Glutamatergic neuron (in vitro differentiated cells): ENCODE measurements around the gene CD69. TPM values are rescaled to one million over a fixed set of nuclear protein-coding genes. Genes with fewer than 3 reads are reported as not detected.

Source experiments
- DNase-seq: peaks from one replicate; pipeline ENCODE4 v3.0.0; 2022
- H3K27ac Mint-ChIP-seq: one replicate; pipeline ENCODE4 v1.8.0; 2020; ENCODE audit warnings: mild to moderate bottlenecking, mixed read lengths, inconsistent platforms; ENCODE audit not compliant: unreplicated experiment
- H3K27me3 Mint-ChIP-seq: one replicate; pipeline ENCODE4 v1.8.0; 2020; ENCODE audit warnings: mild to moderate bottlenecking, moderate library complexity, mixed read lengths, inconsistent platforms; ENCODE audit not compliant: unreplicated experiment
- H3K36me3 Mint-ChIP-seq: one replicate; pipeline ENCODE4 v1.8.0; 2020; ENCODE audit warnings: mild to moderate bottlenecking, mixed read lengths, inconsistent platforms; ENCODE audit not compliant: unreplicated experiment
- H3K4me1 Mint-ChIP-seq: one replicate; pipeline ENCODE4 v1.8.0; 2020; ENCODE audit warnings: mild to moderate bottlenecking, low read depth, mixed read lengths, inconsistent platforms; ENCODE audit not compliant: unreplicated experiment
- H3K4me3 Mint-ChIP-seq: one replicate; pipeline ENCODE4 v1.8.0; 2020; ENCODE audit warnings: mild to moderate bottlenecking, mixed read lengths, inconsistent platforms; ENCODE audit not compliant: unreplicated experiment
- H3K9me3 Mint-ChIP-seq: one replicate; pipeline ENCODE4 v1.8.0; 2020; ENCODE audit warnings: mild to moderate bottlenecking, moderate library complexity, mixed read lengths, inconsistent platforms; ENCODE audit not compliant: unreplicated experiment
- CTCF ChIP-seq: fragments of 200-600 bp; sonication (generic); IDR thresholded peaks from one replicate; pipeline ENCODE4 v1.5.0; 2021; ENCODE audit not compliant: partially characterized antibody, unreplicated experiment
- total RNA-seq: library from RNA; stranded (reverse); fragmentation: NEBNext Ultra II Directional; extraction: Animal tissue kit (Norgen Biotek cat#: 25700); gene quantifications from one replicate; pipeline ENCODE4 v1.2.1, GENCODE V29; 2021; ENCODE audit not compliant: unreplicated experiment

CD69 gene
- total RNA-seq, 1 donor from 2014 or later = not detected

GRCh38 chr12:9795945-9796344 is 35.2 kb upstream of the CD69 start:
- H3K4me1 Mint-ChIP-seq = no peaks in the 10 kb centered on the region
- no peaks in the 10 kb centered on the region for H3K36me3 Mint-ChIP-seq
- H3K27ac Mint-ChIP-seq = no peak overlapping the region
- H3K4me3 Mint-ChIP-seq = no peak overlapping the region
- H3K9me3 Mint-ChIP-seq = no peaks in the 10 kb centered on the region
- TF ChIP-seq CTCF = no peak
- no peaks in the 10 kb centered on the region for H3K27me3 Mint-ChIP-seq
- no peak for DNase-seq

DNA sequence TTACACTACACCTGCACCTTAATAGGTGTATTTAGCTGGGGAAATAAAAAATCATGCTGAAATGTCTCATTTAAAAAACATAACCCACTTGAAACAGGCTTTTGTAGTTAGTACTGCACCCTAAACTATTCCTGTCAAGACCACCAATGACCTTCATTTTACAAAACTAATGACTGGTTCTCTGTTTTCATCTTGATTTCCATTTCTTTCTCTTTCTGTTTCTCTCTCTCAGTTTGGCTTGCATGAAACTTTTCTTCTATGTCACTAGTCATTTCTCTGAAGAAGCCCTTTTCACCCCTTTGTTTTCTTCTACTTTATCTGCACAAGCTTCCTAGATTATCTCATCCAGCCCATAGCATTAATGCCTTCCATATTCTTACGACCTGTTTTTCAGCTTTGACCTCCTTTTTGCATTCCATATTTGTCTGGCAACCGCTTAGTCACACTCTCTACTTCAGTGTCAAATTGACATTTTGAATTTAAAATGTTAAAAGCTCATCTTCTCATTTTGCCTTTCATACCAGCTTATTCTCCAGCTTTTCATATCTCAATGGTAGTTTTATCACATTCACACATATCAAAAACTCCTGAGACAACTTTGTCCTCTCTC is 33.9 kb upstream of the CD69 start:
- no peaks in the 10 kb centered on the region for H3K4me1 Mint-ChIP-seq
- no peak overlapping the region for H3K27ac Mint-ChIP-seq
- TF ChIP-seq CTCF = no peak
- H3K4me3 Mint-ChIP-seq = no peak overlapping the region
- no peaks in the 10 kb centered on the region for H3K36me3 Mint-ChIP-seq
- H3K9me3 Mint-ChIP-seq = peaks cover 2% of the 10 kb centered on the region
- no peak for DNase-seq
- no peaks in the 10 kb centered on the region for H3K27me3 Mint-ChIP-seq

DNA sequence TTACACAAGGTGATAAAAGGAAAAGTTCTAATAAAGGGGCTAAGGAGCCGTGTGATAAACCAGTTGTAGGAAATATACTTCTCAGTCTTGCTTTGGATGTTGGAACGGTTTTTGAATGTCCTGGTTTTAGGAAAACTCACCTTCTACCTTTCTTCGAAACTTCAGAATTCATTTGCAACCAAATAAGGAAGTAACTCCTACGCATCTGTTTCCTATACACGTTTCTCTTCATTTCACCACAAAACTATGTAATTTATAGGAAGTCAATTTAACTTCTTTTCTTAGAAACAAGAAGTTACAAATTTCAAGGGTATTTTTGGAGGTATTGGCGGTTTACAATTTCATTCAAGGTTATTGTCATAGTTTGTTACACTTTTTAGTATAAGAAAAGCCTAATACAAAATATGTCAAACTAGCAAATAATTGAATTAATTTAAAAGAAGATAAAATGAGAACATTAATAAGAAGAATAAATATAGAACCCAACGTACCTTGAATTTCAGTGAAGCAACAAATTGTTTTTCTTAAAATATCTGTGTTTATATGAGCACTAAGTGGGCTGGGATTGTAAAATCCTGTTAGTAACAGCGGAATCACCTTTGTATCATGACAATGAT is 33.2 kb upstream of the CD69 start:
- H3K36me3 Mint-ChIP-seq = no peaks in the 10 kb centered on the region
- no peak for TF ChIP-seq CTCF
- no peak overlapping the region for H3K4me3 Mint-ChIP-seq
- H3K27me3 Mint-ChIP-seq = no peaks in the 10 kb centered on the region
- peaks cover 2% of the 10 kb centered on the region for H3K9me3 Mint-ChIP-seq
- H3K4me1 Mint-ChIP-seq = no peaks in the 10 kb centered on the region
- no peak for DNase-seq
- no peak overlapping the region for H3K27ac Mint-ChIP-seq

DNA sequence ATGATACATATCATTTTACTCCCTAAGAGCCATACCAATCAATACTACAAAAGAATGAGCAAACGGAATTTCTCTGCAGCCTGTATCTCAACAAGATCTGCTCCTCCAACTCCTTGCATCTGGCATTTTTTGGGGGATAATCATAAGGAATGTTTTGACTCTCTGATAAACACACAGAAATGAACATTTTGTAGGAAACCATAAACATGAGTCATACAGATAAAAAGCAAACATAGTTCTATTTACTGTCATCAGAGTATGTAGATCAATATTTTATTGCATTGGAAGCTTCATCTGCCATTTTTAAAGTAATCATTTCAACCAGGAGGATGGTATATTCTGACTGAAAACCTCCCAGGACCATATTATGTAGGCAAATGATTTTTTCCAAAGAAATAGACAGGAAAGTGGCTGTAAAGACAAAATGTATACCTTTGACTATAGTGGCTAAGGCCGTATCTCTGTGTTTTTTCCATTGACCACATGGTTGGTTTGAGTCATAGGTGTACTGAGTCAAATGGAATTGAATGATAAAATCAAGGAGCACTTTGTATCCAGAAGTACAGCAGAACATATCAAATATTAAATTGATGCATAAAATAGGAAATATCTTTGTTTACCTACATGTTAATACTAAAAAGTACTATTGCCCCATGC is 32.4 kb upstream of the CD69 start:
- Mint-ChIP-seq H3K27me3 (no peaks in the 10 kb centered on the region), H3K9me3 (peaks cover 2% of the 10 kb centered on the region)
- no peak for DNase-seq

More for the DNA sequence above, 32.4 kb upstream of the CD69 start:
- Mint-ChIP-seq H3K27ac (no peak overlapping the region), H3K4me3 (no peak overlapping the region), H3K4me1 (no peaks in the 10 kb centered on the region), H3K36me3 (no peaks in the 10 kb centered on the region)
- no peak for TF ChIP-seq CTCF
